ENCODE results near the gene TP53.

DNA sequence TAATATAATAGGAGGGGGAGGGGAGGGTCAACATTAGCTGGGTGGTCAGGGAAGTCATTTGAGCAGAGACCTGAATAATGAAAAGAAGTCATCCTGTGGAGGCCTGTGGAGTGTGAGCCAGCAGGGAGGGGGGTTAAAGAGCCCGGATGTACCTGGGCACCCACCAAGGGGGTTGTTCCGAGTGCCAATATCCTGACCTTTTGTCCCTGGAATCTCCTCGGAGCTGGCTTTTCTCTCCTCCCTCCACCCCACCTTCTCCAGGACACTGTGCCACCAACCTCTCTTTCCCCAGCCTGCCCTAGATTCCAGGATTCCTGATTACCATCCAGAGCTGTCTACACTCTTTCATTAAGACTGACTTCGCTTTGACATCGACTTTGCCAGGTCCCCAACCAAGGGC lies 51.1 kb downstream of the TP53 start:
- TF ChIP-seq, protein P1, sequence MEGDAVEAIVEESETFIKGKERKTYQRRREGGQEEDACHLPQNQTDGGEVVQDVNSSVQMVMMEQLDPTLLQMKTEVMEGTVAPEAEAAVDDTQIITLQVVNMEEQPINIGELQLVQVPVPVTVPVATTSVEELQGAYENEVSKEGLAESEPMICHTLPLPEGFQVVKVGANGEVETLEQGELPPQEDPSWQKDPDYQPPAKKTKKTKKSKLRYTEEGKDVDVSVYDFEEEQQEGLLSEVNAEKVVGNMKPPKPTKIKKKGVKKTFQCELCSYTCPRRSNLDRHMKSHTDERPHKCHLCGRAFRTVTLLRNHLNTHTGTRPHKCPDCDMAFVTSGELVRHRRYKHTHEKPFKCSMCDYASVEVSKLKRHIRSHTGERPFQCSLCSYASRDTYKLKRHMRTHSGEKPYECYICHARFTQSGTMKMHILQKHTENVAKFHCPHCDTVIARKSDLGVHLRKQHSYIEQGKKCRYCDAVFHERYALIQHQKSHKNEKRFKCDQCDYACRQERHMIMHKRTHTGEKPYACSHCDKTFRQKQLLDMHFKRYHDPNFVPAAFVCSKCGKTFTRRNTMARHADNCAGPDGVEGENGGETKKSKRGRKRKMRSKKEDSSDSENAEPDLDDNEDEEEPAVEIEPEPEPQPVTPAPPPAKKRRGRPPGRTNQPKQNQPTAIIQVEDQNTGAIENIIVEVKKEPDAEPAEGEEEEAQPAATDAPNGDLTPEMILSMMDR (IDR thresholded peaks at IDR 0.05; ENCODE audit: insufficient read depth, low read length) = no peak
- no peak for TF ChIP-seq SPI1 (IDR thresholded peaks at IDR 0.05; ENCODE audit: borderline replicate concordance, low read depth)
- no peak for TF ChIP-seq GABPA (IDR thresholded peaks at IDR 0.05; ENCODE audit: low read depth)
- TF ChIP-seq, protein P2, sequence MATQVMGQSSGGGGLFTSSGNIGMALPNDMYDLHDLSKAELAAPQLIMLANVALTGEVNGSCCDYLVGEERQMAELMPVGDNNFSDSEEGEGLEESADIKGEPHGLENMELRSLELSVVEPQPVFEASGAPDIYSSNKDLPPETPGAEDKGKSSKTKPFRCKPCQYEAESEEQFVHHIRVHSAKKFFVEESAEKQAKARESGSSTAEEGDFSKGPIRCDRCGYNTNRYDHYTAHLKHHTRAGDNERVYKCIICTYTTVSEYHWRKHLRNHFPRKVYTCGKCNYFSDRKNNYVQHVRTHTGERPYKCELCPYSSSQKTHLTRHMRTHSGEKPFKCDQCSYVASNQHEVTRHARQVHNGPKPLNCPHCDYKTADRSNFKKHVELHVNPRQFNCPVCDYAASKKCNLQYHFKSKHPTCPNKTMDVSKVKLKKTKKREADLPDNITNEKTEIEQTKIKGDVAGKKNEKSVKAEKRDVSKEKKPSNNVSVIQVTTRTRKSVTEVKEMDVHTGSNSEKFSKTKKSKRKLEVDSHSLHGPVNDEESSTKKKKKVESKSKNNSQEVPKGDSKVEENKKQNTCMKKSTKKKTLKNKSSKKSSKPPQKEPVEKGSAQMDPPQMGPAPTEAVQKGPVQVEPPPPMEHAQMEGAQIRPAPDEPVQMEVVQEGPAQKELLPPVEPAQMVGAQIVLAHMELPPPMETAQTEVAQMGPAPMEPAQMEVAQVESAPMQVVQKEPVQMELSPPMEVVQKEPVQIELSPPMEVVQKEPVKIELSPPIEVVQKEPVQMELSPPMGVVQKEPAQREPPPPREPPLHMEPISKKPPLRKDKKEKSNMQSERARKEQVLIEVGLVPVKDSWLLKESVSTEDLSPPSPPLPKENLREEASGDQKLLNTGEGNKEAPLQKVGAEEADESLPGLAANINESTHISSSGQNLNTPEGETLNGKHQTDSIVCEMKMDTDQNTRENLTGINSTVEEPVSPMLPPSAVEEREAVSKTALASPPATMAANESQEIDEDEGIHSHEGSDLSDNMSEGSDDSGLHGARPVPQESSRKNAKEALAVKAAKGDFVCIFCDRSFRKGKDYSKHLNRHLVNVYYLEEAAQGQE (IDR thresholded peaks at IDR 0.05; ENCODE audit: insufficient replicate concordance, low read depth) = no peak
